ENCODE data around the gene SMAD4.

SMAD4 gene

DNA sequence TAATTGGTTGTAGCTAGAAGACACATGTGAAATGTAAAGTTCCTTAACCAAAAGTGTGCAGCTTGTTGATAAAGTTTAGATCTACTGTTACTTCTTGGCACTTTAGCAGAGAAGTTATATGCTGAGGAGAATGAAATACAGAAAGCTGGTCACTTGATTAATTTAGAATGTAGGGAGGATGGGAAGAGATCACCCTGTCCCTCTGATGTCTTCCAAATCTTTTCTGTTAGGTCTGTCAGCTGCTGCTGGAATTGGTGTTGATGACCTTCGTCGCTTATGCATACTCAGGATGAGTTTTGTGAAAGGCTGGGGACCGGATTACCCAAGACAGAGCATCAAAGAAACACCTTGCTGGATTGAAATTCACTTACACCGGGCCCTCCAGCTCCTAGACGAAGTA is 48.0 kb downstream of the SMAD4 start:
- no peaks in the 10 kb centered on the region for H3K9me3 ChIP-seq
- H3K4me1 ChIP-seq: peaks cover 0 to 18% (median 0%) of the 10 kb centered on the region in 4 donors
- peaks cover 44 to 58% (median 50%) of the 10 kb centered on the region in 3 donors for H3K36me3 ChIP-seq
- H3K27ac ChIP-seq: no peak overlapping the region
- intact Hi-C loops (cut with DNase I; ENCODE audit: low total_unique reads): no loop called here
- TF ChIP-seq CTCF (IDR thresholded peaks at IDR 0.05): no peak
- no peak for DNase-seq
- no peak overlapping the region for H3K4me3 ChIP-seq
- H3K27me3 ChIP-seq: no peaks in the 10 kb centered on the region

GRCh38 chr18:51082571-51083267 is 52.7 kb downstream of the SMAD4 start:
- no peaks in the 10 kb centered on the region for H3K27me3 ChIP-seq
- no peak overlapping the region for H3K4me3 ChIP-seq
- peaks cover 48 to 76% (median 67%) of the 10 kb centered on the region in 3 donors for H3K36me3 ChIP-seq
- no peaks in the 10 kb centered on the region for H3K9me3 ChIP-seq
- no peaks in the 10 kb centered on the region for H3K4me1 ChIP-seq
- intact Hi-C loops (cut with DNase I; ENCODE audit: low total_unique reads): no loop called here
- TF ChIP-seq CTCF (IDR thresholded peaks at IDR 0.05): no peak
- DNase-seq: no peak
- H3K27ac ChIP-seq: no peak overlapping the region

DNA sequence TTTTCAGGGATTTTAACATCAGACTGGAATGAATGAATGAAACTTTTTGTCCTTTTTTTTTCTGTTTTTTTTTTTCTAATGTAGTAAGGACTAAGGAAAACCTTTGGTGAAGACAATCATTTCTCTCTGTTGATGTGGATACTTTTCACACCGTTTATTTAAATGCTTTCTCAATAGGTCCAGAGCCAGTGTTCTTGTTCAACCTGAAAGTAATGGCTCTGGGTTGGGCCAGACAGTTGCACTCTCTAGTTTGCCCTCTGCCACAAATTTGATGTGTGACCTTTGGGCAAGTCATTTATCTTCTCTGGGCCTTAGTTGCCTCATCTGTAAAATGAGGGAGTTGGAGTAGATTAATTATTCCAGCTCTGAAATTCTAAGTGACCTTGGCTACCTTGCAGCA is 53.4 kb downstream of the SMAD4 start:
- no peaks in the 10 kb centered on the region for H3K27me3 ChIP-seq
- H3K36me3 ChIP-seq: peaks cover 42 to 69% (median 60%) of the 10 kb centered on the region in 3 donors
- no peak for DNase-seq
- H3K27ac ChIP-seq: no peak overlapping the region
- H3K9me3 ChIP-seq: peaks cover 0 to 3% (median 2%) of the 10 kb centered on the region in 3 donors
- no peaks in the 10 kb centered on the region for H3K4me1 ChIP-seq
- no peak overlapping the region for H3K4me3 ChIP-seq
- intact Hi-C loops (cut with DNase I; ENCODE audit: low total_unique reads): no loop called here
- no peak for TF ChIP-seq CTCF (IDR thresholded peaks at IDR 0.05)

GRCh38 chr18:51088410-51088809 is 58.4 kb downstream of the SMAD4 start:
- intact Hi-C loops (cut with DNase I; ENCODE audit: low total_unique reads): no loop called here
- no peak for DNase-seq
- Histone ChIP-seq H3K27ac (no peak overlapping the region), H3K36me3 (peaks cover 14 to 29% (median 26%) of the 10 kb centered on the region in 3 donors), H3K4me1 (no peaks in the 10 kb centered on the region), H3K4me3 (no peak overlapping the region), H3K9me3 (peaks cover 0 to 5% (median 4%) of the 10 kb centered on the region in 3 donors), H3K27me3 (no peaks in the 10 kb centered on the region)
- no peak for TF ChIP-seq CTCF (IDR thresholded peaks at IDR 0.05)

GRCh38 chr18:51089691-51090090 is 59.7 kb downstream of the SMAD4 start:
- no peak for DNase-seq
- intact Hi-C loops (cut with DNase I; ENCODE audit: low total_unique reads): no loop called here
- H3K9me3 ChIP-seq: peaks cover 0 to 5% (median 4%) of the 10 kb centered on the region in 3 donors
- peaks cover 8 to 19% (median 14%) of the 10 kb centered on the region in 3 donors for H3K36me3 ChIP-seq
- no peaks in the 10 kb centered on the region for H3K4me1 ChIP-seq
- no peak overlapping the region for H3K27ac ChIP-seq
- H3K4me3 ChIP-seq: no peak overlapping the region
- no peaks in the 10 kb centered on the region for H3K27me3 ChIP-seq
- TF ChIP-seq CTCF (IDR thresholded peaks at IDR 0.05): no peak

Measured in tibial artery (tissue), 4 donors.